HuH-7 (cell line): ENCODE data around the gene PGM1.
"Not testable (repeated sequence)": the region's sequence is repeated elsewhere in the genome, so short reads cannot be mapped to it uniquely, and the experiment has no call there.

Experiments used
- DNase-seq: peaks from one replicate; pipeline ENCODE4 v3.0.0; 2011; ENCODE audit warnings: low spot score

PGM1 gene

GRCh38 chr1:63593303-63593885 is at the start of gene PGM1:
Gene PGM1 (plus strand): TSS chr1:63593411. CDS start chr1:63593489, 78 bp downstream.
- peak; percentile 38 for DNase-seq

- no peak for DNase-seq
Measured at GRCh38 chr1:63545780-63546179, 47.4 kb upstream of the PGM1 start.

GRCh38 chr1:63547621-63548294 is 45.5 kb upstream of the PGM1 start:
- DNase-seq, result no peak

GRCh38 chr1:63548303-63548702 is 44.9 kb upstream of the PGM1 start:
- no peak for DNase-seq

- DNase-seq, result no peak
Measured at GRCh38 chr1:63548877-63549276, 44.3 kb upstream of the PGM1 start.

GRCh38 chr1:63555480-63555879 is 37.7 kb upstream of the PGM1 start:
- no peak for DNase-seq

GRCh38 chr1:63557365-63557987 is 35.7 kb upstream of the PGM1 start:
- DNase-seq, result peak; percentile 4

- DNase-seq, result no peak
Measured at GRCh38 chr1:63559357-63559756, 33.9 kb upstream of the PGM1 start.

- DNase-seq, result no peak
Measured at GRCh38 chr1:63563745-63564144, 29.5 kb upstream of the PGM1 start.

GRCh38 chr1:63569068-63569467 is 24.1 kb upstream of the PGM1 start:
- no peak for DNase-seq

GRCh38 chr1:63569640-63570316 is 23.4 kb upstream of the PGM1 start:
- DNase-seq, result no peak

GRCh38 chr1:63572686-63573085 is 20.5 kb upstream of the PGM1 start:
- not testable (repeated sequence) for DNase-seq

GRCh38 chr1:63574203-63574796 is 18.9 kb upstream of the PGM1 start:
- DNase-seq, result not testable (repeated sequence)

GRCh38 chr1:63575340-63575826 is 17.8 kb upstream of the PGM1 start:
- no peak for DNase-seq

- not testable (repeated sequence) for DNase-seq
Measured at GRCh38 chr1:63586326-63586725, 6.9 kb upstream of the PGM1 start.

- no peak for DNase-seq
Measured at GRCh38 chr1:63590166-63590560, 3.0 kb upstream of the PGM1 start.

- peak; percentile 60 for DNase-seq
Measured at GRCh38 chr1:63592536-63593302, 492 bp upstream of the PGM1 start.

GRCh38 chr1:63593886-63594605 is 835 bp downstream of the PGM1 start:
- peak; percentile 32 for DNase-seq

GRCh38 chr1:63595435-63595834 is 2.2 kb downstream of the PGM1 start:
- DNase-seq, result no peak

GRCh38 chr1:63599799-63600198 is 6.6 kb downstream of the PGM1 start:
- DNase-seq, result no peak

GRCh38 chr1:63600248-63600647 is 7.0 kb downstream of the PGM1 start:
- no peak for DNase-seq
